SH-SY5Y (cell line): Measurements from ENCODE around the gene OR8B12.

ENCODE experiments used
- GATA2 ChIP-seq: IDR thresholded peaks from 2 replicates; pipeline ENCODE4 v1.6.1; 2011; ENCODE audit warnings: mild to moderate bottlenecking, low read depth, low read length
- GATA3 ChIP-seq: IDR thresholded peaks from 2 replicates; pipeline ENCODE4 v1.6.1; 2011; ENCODE audit warnings: low read depth, mild to moderate bottlenecking, low read length, moderate library complexity

Gene OR8B12

DNA sequence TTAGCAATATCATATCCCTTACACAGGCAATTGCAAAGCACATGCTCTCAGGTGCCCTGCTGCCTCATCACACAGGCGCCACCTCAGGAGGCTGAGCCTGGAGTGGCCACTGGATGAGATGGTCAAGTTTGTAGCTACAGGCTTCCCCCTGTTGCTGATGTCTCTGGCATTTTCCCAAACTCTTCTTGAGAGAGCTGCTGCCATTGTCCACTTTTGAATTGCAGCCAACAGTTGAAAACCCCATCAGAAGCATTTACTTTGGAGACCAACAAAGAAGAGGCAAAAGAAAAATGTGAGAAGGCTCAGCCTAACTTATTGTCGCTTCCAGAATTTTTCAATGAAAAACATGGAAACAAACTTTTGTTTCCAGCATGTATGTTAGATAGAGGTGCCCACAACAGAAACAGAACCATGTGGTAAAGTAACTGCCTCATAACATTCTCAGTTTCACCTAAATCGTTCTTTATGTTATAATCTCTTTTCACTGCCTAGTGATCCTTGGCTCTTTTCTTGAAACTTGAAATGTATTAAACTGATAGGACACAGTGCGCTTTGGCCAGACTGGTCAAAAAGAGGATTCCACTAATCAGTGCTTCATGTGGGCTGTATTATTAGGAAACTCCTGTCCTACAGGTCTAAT is 50.3 kb downstream of the OR8B12 start:
- TF ChIP-seq GATA2 (no peak), GATA3 (no peak)
